GM18870 (cell line): ENCODE measurements around the gene POLD1.
"Not testable (repeated sequence)": the region's sequence is repeated elsewhere in the genome, so short reads cannot be mapped to it uniquely, and the experiment has no call there.

ENCODE experiments used
- ATAC-seq: cut with Tn5 transposase; IDR thresholded peaks from one replicate; pipeline ENCODE4 v1.9.1; 2021; ENCODE audit warnings: moderate library complexity; ENCODE audit not compliant: unreplicated experiment

The POLD1 gene

DNA sequence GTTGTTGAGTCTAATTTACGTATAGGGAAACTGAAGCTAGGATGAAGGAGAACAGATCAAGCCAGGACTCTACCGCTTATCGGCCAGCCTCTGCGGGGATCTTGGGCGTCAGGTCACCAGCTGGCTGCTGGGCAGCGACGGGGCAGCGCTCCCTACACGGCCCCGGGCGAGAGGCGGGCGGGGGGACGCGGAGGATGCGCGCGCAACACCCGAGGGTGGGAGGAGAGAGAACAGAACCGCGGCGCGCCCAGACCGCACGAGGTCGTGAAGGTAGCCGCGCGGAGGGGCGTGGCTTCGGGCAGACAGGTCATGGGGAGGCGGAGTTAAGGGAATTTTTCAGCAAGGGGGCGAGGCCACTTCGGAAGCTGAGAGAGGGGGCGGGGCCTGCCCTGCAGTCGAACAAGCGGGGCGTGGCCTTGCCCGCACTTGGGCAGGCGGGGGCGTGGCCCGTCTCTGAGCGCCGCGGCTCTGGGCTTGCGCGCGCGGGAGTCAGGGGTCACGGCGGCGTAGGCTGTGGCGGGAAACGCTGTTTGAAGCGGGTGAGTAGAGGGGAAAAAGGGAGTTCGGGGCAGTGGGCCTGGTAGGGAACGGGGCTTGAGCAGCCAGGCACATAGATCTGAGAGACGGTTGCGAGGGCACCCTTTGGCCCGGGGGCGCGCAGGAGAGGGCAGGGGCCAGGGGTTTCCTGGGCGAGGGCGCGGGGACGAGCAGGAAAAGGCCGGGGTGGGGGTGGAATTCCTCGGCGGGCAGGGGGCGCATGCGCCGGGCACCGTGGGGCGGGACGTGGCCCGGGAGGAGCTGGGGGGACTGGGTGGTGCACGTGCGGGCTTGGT lies at the start of gene POLD1:
Gene POLD1, plus strand, starts transcription at position 496 of the 833 bp plus-strand sequence. CDS start 14,505 bp downstream, outside the sequence.
- ATAC-seq, result peak; percentile 85

- ATAC-seq, result no peak
Measured at GRCh38 chr19:50334741-50335421, 49.3 kb upstream of the POLD1 start.

DNA sequence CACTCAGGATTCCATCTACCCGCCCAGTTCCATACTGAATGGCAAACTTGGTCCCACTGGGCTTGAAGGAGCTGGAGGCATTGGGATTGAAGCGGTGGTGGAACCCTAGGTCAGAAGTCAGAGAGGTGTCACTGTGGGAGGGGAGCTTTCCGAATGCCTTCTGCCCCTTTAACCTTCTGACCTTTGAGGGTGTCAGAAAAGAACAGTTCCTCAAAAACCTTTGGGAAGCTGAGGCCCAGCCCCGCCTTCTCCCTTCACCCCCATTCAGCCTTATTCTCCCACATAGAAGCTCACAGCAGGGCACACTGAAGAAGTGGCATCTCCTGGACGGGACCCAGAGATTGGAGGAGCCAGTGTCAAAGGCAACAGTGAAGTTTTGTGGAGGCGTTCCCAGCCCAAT lies 47.1 kb upstream of the POLD1 start:
- ATAC-seq, result not testable (repeated sequence)

DNA sequence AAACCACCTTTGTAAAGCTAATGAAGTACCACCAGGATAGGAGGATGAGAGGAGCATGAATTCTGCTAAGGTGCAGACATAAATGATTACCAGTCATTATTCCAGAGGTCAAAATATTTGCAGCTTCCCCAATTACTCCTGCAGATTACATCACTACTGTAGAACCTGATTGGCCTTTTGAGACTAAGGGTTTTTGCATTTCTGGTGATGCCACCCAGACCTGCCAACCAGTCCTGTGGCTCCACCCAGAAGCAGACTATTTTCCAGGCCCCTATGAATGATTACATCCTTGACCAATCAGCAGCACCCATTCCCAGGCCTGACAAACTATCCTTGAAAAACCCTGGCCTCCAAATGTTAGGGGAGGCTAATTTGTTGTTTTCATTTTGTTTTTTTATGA lies 43.8 kb upstream of the POLD1 start:
- ATAC-seq, result no peak

GRCh38 chr19:50341091-50341564 lies 43.0 kb upstream of the POLD1 start:
- peak; percentile 64 for ATAC-seq

- no peak for ATAC-seq
Measured at GRCh38 chr19:50344661-50345318, 39.4 kb upstream of the POLD1 start.

- peak; percentile 58 for ATAC-seq
Measured at GRCh38 chr19:50347089-50347581, 37.0 kb upstream of the POLD1 start.

GRCh38 chr19:50349277-50350057 lies 34.7 kb upstream of the POLD1 start:
- no peak for ATAC-seq

DNA sequence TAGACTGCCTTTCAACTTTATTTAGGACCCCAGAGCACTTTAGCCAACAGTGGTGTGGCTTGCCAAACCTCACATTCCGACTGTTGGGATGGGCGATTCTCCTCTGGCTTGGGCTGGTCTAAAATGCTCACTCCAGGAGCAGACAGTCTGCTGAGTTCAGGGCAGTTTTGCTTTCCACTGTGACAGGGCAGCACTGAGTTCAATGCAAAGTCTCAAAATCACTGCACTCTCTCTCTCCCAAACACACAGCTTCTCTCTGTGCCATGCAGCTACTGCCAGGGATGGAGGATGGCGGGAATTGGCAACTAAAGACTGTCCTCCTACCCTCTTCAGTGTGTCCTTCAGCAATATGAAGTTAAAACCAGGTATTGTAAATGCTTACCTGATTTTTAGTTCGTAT lies 31.9 kb upstream of the POLD1 start:
- ATAC-seq, result no peak

DNA sequence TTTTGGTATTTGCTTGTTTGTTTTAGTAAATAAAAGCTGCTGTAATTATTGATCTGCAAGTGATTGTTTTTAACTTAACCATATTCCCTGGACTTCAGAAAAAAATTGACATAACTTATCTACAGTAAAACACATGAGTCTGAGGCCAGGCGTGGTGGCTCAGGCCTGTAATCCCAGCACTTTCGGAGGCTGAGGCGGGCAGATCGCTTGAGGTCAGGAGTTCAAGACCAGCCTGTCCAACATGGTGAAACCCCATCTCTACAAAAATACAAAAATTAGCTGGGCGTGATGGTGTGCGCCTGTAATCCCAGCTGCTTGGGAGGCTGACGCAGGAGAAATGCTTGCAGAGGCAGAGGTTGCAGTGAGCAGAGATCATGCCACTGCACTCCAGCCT lies 30.7 kb upstream of the POLD1 start:
- not testable (repeated sequence) for ATAC-seq

DNA sequence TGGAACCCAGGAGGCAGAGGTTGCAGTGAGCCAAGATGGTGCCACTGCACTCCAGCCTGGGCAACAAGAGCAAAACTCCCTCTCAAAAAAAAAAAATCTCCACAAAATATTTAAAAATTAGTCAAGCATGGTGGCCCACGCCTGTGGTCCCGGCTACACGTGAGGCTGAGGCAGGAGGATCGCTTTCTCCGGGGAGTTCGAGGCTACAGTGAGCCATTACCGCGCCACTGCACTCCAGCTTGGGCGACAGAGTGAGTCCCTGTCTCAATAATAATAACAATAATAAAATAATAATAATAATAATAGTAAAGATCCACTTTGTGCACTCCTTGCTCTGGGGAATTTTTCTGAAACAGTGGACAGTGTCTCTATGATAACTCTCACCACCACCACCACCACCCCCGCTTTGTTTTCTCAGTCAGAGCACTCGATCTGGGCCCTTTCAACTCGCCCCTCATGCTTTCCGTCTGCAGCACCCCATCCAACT lies 27.4 kb upstream of the POLD1 start:
- ATAC-seq, result no peak

- no peak for ATAC-seq
Measured at GRCh38 chr19:50357178-50358100, 26.7 kb upstream of the POLD1 start.

DNA sequence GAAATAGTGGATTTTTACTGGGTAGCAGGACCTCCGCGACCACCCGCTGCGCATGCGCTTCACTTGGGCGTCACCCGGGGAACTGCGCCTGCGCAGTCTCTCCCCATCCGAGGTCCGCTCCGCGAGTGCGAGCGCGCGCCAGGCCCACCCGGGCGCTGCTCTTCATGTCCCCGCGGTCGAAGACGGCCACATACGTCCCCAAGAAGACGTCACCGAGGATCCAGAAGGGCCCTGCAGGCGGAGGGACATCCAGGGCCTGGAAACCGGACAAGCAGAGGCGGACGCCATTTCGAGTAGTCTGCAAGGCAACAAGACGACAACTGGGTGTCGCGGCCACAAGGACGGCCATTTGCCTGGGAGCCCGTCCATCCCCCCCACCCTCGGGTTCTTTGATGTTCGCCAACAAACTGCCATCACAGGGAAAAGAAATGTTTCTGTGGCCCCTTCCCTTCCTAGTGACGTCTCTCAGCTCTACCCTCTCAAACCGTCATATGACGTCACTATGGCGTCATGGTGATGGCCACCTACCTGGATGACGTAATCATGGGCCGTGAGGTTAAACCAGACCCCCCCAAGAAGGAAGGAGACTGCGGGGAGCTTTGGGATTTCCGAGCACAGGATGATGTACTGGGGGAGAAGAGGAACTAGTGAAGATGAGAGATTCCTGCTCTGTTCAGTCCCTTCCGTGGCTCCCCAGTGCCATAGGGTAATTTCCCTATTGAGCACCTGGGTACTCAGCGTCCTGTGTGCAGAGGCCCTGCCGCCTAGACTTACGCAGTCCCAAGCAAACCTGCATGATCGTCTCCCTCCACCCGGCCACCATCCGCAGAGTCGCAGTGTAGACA lies 25.4 kb upstream of the POLD1 start:
- ATAC-seq, result no peak

- no peak for ATAC-seq
Measured at GRCh38 chr19:50359328-50359818, 24.8 kb upstream of the POLD1 start.

GRCh38 chr19:50361290-50362029 lies 22.7 kb upstream of the POLD1 start:
- no peak for ATAC-seq

DNA sequence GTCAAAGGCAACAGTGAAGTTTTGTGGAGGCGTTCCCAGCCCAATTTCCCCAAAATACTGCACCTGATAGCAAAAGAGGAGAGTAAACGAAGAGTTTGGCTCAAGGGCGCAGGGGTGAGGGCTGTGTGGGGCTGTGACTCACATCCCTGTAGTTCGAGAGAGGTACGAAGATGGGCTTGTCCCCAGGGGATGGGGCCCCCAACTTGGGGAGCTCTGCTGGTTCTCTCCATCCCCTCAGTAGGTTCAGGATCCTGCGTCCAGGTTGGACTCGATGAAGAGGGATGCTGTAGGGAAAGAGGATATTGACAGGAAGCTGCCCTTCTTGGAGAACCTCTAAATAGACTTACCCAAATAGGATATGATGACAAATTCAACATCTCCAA lies 22.1 kb upstream of the POLD1 start:
- no peak for ATAC-seq

DNA sequence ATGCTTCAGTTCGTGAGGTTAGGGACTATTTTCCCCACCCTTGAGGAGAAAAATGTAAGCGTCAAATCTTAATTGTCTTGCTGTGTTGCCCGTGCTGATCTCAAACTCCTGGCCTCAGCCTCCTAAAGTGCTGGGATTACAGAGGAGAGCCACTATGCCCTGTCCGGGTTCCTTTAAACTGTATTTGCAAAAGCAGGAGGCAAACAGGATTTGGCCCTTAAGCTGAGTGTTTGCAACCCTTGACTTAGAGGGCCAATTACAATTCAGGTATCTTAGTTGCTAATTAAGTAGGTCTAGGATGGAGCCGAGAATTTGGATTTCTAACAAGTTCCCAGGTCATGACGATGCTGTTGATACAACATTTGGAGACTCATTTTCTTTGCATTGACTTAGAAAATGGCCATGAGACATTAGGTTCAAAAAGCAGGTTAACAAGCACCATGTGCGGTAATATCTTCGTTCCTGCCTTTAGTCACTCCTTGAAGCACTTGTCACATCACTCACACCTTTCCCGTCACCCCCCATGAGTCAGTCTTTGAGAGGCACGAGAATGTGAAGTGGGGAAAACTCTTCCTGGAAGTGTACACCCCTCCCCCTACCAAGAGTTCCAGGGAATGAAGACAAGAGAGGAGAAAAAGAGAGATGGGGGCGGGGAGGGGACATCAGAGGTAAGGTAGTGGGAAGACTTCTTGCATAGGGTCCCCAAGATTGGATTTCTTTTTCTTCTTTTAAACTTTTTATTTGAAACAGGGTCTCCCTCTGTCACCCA lies 21.3 kb upstream of the POLD1 start:
- ATAC-seq, result no peak
